Duodenal mucosa (tissue), 2 donors: Measurements from ENCODE around the gene C20orf96.

Experiments
- H3K27ac ChIP-seq: one replicate; pipeline ENCODE4 v1.7.0; 2013; ENCODE audit warnings: low read depth, low read length
- H3K27me3 ChIP-seq, 2 donors: one replicate each; pipeline ENCODE4 v1.7.0; 2013; ENCODE audit warnings: low read length in 2 of 2, control low read depth in 1 of 2; ENCODE audit not compliant: insufficient read depth in 2 of 2, control insufficient read depth in 1 of 2
- H3K36me3 ChIP-seq, 2 donors: one replicate each; pipeline ENCODE4 v1.7.0; 2013; ENCODE audit warnings: low read length in 2 of 2, control low read depth in 1 of 2; ENCODE audit not compliant: insufficient read depth in 2 of 2, control insufficient read depth in 1 of 2
- H3K4me1 ChIP-seq, 2 donors: one replicate each; pipeline ENCODE4 v1.7.0; 2013; ENCODE audit warnings: low read length in 2 of 2, control low read depth in 1 of 2; ENCODE audit not compliant: insufficient read depth in 2 of 2, control insufficient read depth in 1 of 2
- H3K4me3 ChIP-seq, 2 donors: one replicate each; pipeline ENCODE4 v1.7.0; 2013; ENCODE audit warnings: low read length in 2 of 2, low read depth in 1 of 2
- H3K9ac ChIP-seq, 2 donors: one replicate each; pipeline ENCODE4 v1.7.0; 2013; ENCODE audit warnings: low read length in 2 of 2, low read depth in 1 of 2
- H3K9me3 ChIP-seq, 2 donors: one replicate each; pipeline ENCODE4 v1.7.0; 2013; ENCODE audit warnings: low read length in 2 of 2, control low read depth in 1 of 2; ENCODE audit not compliant: control insufficient read depth in 1 of 2

The C20orf96 gene

DNA sequence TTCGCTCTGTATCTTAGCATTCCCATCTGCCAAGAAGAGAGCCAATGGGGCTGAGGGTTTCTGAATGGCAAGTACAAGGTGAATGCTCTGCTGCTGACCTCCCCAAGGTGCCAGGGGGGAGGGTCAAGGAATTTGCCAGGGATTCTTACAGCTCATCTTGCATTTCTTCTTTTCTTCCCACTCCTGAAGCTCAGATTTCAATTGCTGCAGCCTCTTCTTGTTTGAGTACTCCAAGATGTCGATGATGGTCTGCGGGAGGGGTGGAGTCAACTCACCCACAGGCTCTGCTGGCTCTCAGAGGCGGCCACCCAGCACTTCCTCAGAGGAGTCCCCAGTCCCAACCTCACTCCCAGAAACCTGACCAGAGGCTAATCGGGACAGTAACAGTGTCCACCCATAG lies 12.4 kb downstream of the C20orf96 start:
- Histone ChIP-seq H3K27ac (no peak overlapping the region), H3K4me1 (no peaks in the 10 kb centered on the region), H3K9ac (no peak overlapping the region), H3K9me3 (no peaks in the 10 kb centered on the region), H3K36me3 (peaks cover 8 to 34% of the 10 kb centered on the region in 2 donors), H3K27me3 (no peaks in the 10 kb centered on the region), H3K4me3 (no peak overlapping the region)

DNA sequence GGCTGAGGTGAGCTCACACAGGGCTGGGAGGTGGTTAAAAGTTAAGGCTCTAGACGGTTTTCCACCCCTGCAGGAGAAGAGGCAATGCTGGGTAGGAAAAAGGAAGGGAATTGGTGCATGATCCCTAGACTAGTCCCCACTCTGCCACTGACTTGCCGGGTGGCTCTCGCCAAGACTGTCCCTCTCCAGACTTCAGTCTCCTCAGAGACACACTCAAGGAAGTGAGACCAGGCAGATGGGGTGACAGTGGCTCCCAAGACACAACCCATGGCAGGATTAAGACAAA lies 13.1 kb downstream of the C20orf96 start:
- Histone ChIP-seq H3K9ac (no peak overlapping the region), H3K4me3 (no peak overlapping the region), H3K27me3 (no peaks in the 10 kb centered on the region), H3K9me3 (no peaks in the 10 kb centered on the region), H3K27ac (no peak overlapping the region), H3K36me3 (peaks cover 8 to 34% of the 10 kb centered on the region in 2 donors), H3K4me1 (no peaks in the 10 kb centered on the region)

DNA sequence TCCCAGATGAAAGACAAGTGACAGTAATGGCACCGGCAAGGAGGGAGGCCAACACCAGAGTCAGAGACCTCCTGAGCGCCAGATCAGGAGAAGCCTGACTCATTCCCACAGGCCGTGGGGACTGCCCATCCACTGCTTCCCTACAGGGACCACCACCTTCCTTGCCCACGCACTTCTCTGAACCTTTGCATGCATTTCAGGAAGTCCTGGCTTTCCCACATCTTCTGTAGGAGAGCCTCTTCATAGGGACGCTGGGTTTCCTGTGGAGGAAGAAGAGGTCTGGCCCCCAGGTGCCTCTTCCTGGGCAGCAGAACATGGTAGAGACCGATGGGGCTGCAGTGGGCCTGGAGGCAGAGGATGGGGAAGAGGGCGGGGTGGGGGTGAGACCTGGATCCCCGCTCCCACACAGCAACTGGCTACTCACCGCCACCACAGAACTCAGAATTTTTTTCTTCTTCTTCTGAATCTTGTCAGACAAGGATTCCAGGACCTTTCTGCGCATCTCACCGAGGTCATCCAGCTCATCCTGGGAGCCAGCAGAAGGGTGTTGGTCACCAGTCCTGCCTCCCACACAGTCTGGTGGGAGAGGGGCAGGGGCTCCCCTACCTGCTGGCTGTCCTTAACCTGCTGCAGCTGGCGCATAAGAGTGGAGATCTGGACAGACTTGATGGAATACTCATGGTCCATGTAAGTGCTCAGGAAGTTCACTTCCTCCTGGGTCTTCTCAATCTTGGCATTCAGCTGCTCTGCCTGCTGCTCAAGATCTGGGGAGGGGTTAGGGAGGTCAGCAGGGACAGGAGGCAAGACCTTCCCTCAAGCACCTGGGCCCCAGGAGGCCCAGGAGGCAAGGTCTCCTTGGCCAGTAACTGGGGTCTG lies 13.7 kb downstream of the C20orf96 start:
- Histone ChIP-seq H3K9me3 (no peaks in the 10 kb centered on the region), H3K9ac (no peak overlapping the region), H3K4me1 (no peaks in the 10 kb centered on the region), H3K27me3 (no peaks in the 10 kb centered on the region), H3K36me3 (peaks cover 8 to 32% of the 10 kb centered on the region in 2 donors), H3K4me3 (no peak overlapping the region), H3K27ac (no peak overlapping the region)

DNA sequence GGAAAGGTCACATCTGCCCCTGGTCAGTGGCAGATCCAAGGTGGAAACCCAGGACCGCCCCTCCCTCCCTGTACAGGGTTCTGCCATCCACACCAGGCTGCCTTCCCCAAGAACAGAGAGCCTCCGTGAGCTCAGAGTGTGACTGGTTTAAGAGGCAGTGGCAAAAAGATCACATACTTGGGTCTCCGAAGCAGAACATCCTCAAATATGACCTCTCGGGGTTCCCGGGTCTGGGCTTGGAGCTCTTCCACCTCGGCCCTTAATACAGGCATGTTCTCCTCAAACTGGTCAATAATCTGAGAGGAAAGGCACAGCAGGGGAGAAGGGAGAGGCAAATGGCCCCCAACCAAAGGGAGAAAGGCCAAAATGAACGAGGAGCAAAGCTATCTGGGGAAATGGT lies 14.8 kb downstream of the C20orf96 start:
- H3K27ac ChIP-seq: no peak overlapping the region
- no peak overlapping the region for H3K4me3 ChIP-seq
- no peak overlapping the region for H3K9ac ChIP-seq
- no peaks in the 10 kb centered on the region for H3K4me1 ChIP-seq
- H3K36me3 ChIP-seq: peaks cover 8 to 30% of the 10 kb centered on the region in 2 donors
- no peaks in the 10 kb centered on the region for H3K27me3 ChIP-seq
- H3K9me3 ChIP-seq: no peaks in the 10 kb centered on the region

DNA sequence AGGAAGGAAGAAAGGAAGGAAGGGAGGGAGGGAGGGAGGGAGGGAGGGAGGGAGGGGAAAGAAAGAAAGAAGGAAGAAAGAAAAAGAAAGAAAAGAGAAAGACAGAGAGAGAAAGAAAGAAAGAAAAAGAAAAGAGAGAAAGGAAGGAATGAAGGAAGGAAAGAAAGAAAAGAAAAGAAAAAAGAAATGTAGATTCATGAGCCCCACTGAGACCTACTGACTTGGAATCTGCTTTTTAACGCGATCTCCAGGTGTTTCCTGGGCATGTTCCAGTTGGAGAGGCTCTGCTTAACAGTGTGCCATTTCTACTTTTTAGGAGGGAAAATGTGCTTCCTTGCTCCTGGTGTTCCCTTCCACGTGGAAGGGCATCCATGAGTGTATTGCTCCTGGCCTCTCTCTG lies 16.7 kb downstream of the C20orf96 start:
- H3K27ac ChIP-seq: no peak overlapping the region
- H3K36me3 ChIP-seq: peaks cover 8 to 30% of the 10 kb centered on the region in 2 donors
- H3K9me3 ChIP-seq: no peaks in the 10 kb centered on the region
- H3K9ac ChIP-seq: no peak overlapping the region
- H3K4me3 ChIP-seq: no peak overlapping the region
- no peaks in the 10 kb centered on the region for H3K27me3 ChIP-seq
- H3K4me1 ChIP-seq: no peaks in the 10 kb centered on the region

DNA sequence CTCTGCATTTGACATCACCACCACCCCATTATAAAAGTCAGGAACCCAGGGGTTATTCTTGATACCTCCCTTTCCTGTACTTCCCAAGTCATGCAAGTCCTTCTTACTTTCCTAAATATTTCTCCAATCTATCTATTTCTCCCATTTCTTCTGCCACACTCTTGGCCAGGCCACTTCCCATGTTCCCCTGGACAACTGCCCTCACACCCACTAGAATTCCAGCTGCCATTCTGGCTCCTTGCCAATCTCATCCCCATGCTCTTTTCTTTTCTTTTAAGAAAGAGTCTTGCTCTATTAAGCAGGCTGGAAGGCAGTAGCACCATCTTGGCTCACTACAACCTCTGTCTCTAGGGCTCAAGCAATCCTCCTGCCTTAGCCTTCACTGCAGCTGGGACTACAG lies 17.8 kb downstream of the C20orf96 start:
- Histone ChIP-seq H3K4me3 (no peak overlapping the region), H3K9me3 (no peaks in the 10 kb centered on the region), H3K9ac (no peak overlapping the region), H3K4me1 (no peaks in the 10 kb centered on the region), H3K27me3 (no peaks in the 10 kb centered on the region), H3K36me3 (peaks cover 4 to 22% of the 10 kb centered on the region in 2 donors), H3K27ac (no peak overlapping the region)

DNA sequence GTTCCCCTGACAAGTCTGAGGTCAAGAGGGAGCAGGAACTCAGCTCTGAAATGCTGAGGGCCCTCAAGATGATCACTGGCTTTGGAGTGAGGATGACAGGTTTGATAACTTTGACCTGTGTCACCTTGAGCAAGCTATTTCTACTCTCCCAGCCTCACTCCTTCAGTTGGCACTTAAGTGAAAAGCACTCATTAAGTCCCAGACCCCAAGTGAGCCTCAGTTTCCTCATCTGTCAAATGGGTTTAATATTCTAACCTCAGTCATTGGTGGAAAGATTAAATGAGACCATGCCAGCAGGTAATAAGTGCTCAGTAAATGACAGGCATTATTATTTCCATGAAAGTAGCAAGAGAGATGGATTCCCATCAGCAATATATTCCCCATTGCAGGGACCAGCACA lies 19.0 kb downstream of the C20orf96 start:
- Histone ChIP-seq H3K27ac (no peak overlapping the region), H3K27me3 (no peaks in the 10 kb centered on the region), H3K4me1 (peaks cover 3 to 4% of the 10 kb centered on the region in 2 donors), H3K36me3 (peaks cover 2 to 10% of the 10 kb centered on the region in 2 donors), H3K4me3 (no peak overlapping the region), H3K9me3 (no peaks in the 10 kb centered on the region), H3K9ac (no peak overlapping the region)

DNA sequence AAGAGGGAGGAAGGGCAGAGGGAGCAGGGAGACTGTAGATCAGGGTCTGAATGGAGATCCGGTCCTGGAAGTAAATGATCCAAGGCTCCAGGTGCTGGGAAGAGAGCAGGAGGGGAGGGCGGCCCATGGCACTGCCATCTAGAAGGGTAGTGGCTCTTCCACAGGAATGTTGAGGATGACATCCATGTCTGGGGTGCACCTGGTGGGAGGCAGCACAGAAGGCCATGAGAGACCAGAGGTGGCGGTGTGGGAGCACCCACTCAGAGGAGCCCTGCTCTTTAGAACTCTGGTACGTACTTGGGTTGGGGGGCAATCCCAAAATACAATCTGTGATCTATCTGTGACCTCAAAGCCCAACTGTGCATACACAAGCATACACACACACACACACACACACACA lies 19.5 kb downstream of the C20orf96 start:
- Histone ChIP-seq H3K4me1 (peaks cover 4% of the 10 kb centered on the region in 2 donors), H3K9me3 (no peaks in the 10 kb centered on the region), H3K4me3 (no peak overlapping the region), H3K27ac (no peak overlapping the region), H3K9ac (no peak overlapping the region), H3K27me3 (peaks cover 0 to 3% of the 10 kb centered on the region in 2 donors), H3K36me3 (peaks cover 0 to 6% of the 10 kb centered on the region in 2 donors)

DNA sequence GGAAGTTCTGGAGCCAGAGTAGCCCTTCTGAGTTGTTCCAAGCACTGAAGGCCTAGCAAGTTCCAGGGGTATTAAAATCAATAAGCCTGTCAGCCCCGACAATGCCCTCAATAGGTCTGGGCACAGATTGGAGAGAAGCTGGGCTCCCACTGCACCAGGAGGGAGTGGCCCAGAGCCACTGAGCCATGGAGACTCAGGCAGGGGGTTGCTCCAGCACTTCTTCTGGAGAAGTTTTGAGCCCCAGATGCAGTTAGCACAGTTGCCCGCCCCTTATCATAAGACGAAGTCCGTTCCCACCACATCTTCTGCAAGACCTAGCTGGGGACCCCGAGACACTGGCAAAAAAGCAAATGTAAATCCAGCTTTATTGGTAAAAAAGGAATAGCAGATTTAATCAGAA lies 20.0 kb downstream of the C20orf96 start:
- Histone ChIP-seq H3K27ac (no peak overlapping the region), H3K9ac (no peak overlapping the region), H3K36me3 (peaks cover 0 to under 1% of the 10 kb centered on the region in 2 donors)

DNA sequence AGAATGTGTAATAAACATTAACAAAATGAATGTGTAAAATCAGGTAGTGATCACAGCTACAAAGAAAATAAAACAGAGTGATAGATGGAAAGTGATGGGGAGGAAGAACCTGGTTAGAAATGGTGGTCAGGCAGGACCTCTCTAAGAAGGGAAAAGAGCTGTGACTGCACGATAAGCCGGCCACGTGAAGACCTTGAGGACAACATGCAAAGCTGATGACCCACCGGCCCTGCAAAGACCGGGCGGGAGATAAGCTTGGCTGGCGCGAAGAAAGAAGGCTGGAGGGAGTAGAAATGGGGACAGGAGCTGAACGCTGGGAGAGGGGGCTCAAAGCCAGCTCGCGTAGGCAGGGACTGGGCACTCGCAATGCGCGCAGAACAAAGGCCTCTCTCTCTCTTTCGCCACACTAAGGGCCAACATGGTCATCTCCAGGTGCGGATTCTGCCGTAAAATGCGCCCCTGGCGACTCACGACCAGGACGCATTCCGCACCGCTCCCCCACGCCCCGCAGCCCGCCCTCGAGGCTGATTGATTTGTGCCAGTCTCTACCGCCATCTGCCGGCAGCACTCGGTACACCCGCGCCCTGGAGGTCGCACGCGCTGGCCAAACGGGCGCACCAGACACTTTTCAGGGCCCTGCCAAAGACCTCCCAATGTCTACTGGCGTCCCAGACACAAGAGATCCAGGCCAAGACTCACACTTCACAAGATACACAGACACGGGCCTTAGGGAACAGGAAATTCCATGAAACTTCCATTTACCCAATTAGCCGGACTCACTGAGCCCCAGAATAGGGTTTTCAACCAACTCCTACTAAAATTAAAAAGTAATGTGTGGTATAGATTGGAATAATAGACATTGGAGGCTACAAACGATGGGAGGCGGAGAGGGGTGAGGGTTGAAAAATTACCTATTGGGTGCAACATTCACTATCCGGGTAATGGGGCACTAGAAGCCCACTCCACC lies 23.7 kb downstream of the C20orf96 start:
- H3K27ac ChIP-seq: no peak overlapping the region
- H3K4me3 ChIP-seq: peak overlapping the region; percentile 82 to 85
- no peaks in the 10 kb centered on the region for H3K9me3 ChIP-seq
- H3K9ac ChIP-seq: peak overlapping the region; percentile 40 to 50
- H3K36me3 ChIP-seq: no peaks in the 10 kb centered on the region
- H3K27me3 ChIP-seq: peaks cover 0 to 9% of the 10 kb centered on the region in 2 donors
- H3K4me1 ChIP-seq: peaks cover 4% of the 10 kb centered on the region in 2 donors

More for the DNA sequence above, 20.0 kb downstream of the C20orf96 start:
- Histone ChIP-seq H3K4me1 (peaks cover 4% of the 10 kb centered on the region in 2 donors), H3K9me3 (no peaks in the 10 kb centered on the region), H3K27me3 (peaks cover 0 to 6% of the 10 kb centered on the region in 2 donors), H3K4me3 (no peak overlapping the region)
